Right lung (tissue), 5 donors: Measurements from ENCODE around the gene BICDL1. TPM values are rescaled to one million over a fixed set of nuclear protein-coding genes. Genes with fewer than 3 reads are reported as not detected.

Experiments used
- DNase-seq, 2 donors: peaks; one replicate each; pipeline ENCODE4 v3.0.0-alpha.2; 2013
- polyA plus RNA-seq, 5 donors: library from polyadenylated mRNA; unstranded; fragments of 120-200 nt; gene quantifications; one replicate each; pipeline versions ENCODE4 v1.2.1 to v1.2.3, GENCODE V29; 2013; ENCODE audit warnings: inconsistent platforms in 1 of 5, low replicate concordance in 1 of 5; ENCODE audit not compliant: insufficient read length in 5 of 5, insufficient read depth in 1 of 5

BICDL1 gene
- polyA plus RNA-seq, 5 donors: 1.6 to 4.0 (median 2.8) TPM

DNA sequence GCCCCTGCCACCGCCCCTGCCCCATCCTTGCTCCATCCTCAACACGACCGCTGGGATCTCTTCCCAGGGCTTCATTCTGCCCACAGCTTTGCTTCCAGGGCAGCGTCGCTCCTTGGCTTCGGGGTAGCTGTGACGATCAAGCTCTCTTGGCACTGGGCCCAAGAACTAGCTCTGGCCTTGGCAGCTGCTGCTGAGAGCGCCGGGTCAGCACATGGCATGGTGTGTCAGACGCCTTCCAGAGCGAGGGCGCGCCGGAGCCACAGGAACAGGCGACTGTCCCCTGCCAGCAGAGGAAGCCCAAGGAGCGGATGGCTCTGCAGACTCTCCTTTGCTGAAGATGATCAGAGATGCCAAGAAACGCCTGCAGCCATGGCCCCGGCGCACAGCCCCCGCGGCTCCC, 111.6 kb downstream of the BICDL1 start:
- DNase-seq: peak; percentile 43 to 48

DNA sequence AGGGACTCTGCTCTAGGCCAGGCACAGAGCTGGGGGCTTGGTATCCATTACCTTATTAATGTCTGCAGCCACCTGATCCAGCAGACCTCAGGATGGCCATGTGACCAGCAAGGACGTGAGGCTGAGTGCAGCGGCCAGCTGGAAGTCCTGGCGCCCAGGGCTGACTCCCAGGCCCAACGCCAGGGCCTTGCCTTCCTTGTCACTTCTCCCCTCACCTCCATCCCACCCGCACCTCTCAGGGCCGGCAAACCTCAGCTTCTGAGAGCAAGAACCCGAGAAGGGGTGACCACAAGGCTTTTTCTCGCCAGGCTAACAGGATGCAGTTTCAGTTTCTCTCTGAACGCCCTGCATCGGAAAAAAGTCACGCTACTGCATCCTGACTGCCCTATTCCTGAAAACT, 112.1 kb downstream of the BICDL1 start:
- no peak for DNase-seq

DNA sequence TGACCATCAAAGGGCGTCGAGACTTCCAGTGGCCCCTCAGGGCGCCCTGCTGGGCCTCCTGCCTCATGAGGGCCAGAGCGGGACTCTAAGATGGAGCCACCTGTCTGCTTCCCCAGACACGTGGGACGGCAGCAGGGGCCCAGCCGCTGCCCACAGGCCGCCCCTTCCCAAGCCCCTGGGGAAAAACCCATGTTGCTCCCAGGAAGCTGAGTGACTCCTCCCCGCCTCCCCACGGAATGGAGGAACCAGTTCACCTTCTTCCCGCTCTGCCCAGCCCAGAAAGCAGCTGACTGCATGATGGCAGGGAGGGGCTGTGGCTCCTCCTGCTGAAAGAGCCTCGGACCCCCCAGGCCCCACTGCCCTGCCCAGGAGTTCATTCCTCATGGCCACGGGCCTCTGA, 112.6 kb downstream of the BICDL1 start:
- DNase-seq: no peak

DNA sequence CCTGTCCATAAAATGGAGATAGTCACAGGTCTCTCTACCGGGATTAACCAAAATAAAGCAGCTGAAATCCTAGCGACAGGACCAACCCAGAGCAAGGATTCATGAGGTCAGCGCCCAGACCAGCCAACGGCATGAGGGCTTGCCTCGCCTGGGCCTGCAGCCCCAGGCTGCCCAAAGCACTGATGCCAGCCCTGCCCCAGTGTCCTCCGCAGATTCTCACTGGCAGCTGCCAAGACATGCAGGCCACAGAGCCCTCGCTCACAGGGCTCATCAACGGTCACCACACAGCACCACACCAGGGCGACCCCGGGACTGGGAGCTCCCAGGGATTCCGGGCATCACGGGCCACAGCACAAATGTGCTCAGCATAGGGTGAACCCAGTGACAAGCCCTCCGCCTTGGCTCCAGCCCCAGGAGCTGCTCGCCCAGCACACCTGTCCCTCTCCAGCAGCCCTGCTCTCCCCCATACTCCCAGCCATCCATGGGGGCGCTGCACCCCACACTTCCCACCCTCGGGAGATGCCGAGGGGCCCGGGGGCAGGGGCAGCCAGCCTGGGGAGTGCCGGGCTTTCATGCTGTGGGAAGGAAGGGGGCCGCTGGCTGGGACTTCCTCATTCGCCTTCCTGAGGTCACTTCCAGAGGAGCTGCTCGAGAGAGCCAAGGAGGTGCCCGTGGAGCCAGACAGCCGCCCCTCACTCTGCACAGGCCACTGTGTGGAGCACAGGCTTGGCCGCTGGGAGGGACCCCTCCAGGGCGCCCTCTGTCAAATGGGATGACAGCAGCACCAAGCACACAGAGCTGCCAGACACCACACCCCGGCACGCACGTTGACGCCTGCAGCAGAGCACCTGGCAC, 113.4 kb downstream of the BICDL1 start:
- no peak for DNase-seq

DNA sequence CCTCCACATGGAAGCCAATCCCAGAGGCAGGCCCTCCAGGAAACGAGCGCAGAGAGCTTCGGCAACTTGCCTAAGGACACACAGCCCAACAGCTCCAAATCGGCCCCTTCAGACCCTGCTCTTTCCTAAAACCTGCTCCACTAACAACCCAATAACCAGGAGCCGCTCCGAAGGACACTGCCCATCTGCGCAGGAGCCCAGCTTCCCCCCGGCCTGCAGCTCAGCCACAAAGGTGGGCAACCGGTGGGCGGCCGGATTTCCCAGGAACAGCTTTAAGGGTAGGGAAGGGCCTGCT, 114.0 kb downstream of the BICDL1 start:
- no peak for DNase-seq

DNA sequence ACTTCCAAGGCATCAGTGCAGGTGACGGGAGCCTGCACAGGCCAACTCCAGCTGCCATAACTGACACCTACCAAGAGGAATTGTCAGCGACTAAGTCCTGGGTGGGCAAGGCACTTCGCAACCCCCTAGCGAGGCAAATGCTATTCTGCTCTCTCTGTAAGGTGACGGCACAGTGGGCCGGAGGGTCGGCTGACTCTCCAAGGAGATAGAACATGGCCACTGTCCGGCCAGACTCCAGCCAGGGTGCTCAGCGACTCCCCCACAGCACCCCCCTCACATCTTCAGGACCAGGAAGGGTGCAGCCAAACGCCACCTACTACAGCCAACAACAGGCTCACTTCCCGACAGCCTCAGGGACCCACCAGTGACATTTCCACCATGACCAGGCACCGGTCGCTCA, 114.3 kb downstream of the BICDL1 start:
- no peak for DNase-seq

DNA sequence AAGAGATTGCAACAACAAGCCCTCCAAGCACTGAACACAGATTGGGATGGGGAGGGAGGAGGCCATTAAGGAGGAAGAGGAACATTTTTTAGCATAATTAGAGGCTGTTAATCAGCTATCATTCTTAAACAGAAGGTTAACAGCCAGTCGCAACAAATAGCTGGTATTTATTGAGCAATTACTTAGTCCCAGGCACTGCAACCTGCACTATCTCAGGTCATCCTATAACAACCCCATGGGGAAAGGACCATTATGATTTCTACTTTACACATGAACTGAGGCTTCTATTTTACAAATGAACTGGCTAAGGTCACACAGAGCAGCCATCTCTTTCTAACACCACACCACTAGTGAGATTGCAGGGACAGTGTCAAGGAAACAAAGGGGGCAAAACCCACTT, 117.1 kb downstream of the BICDL1 start:
- no peak for DNase-seq

DNA sequence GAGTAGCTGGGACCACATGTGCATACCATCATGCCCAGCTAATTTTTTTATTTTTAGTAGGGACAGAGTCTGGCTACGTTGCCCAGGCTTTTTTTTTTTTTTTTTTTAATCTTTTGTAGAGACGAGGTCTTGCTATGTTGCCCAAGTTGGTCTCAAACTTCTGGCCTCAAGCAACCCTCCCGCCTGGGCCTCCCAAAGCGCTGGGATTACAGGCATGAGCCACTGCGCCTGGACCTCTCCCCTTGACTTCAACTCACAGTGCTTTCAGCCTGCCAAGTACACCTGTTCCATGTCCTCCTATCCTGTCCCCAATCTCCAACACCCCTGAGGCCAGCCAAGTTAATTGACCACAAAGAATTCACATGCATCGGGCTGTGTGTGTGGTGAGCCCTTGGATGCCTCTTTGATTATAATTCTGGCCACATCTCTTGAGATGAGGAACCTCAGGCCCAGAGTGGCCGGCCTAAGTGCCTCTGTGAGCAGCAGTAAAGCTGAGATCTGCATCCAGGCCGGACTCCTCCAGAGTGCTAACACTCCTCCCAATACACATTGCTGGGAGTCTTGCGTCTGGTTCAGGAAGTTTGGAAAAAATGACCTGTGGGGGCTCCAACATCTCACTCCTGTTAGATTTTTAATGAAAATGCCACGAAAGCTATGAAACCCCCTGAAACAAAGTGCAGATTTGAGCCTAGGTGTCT, 120.7 kb downstream of the BICDL1 start:
- no peak for DNase-seq

DNA sequence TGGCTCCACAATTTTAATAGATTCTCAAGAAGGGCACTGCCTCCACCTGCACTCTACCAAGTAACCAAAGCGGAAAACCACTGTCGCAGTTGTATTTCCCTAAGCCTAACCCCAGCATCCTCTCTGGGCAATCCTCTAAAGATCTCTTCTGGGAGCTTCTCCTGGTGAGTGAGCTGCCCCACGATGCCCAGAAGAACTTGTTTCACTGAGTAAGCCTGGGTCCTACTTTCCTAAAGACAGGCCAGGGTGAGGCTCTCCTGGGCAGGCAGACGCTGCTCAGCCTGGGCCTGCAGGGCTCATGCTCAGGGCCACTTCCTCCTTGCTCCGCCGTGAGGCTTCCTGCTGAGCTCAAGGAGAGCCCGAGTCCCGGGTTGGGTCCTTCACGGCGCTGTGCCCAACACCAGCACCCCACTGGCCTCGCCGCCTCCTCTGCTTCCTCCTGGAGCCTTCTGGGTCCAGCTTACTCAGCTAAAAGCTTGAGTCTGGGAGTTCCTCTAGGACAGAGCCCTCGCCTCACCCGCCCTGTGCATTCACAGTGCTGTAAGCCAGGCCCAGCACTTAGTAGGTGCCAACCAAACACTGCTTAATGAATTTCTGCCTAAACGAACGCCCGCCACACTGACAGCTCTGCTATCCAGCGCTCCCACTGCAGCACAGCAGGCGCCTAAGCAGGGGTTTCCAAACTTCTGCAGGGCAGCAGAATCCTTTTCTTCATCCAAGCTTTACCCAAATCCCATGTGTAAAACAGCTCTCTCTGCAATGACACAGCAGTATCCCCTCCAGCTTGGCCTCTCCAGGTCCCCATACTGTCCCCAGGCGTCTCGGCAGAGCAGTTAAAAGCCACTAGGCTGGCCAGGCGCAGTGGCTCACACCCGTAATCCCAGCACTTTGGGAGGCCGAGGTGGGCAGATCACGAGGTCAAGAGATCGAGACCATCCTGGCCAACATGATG, 121.8 kb downstream of the BICDL1 start:
- DNase-seq: no peak

DNA sequence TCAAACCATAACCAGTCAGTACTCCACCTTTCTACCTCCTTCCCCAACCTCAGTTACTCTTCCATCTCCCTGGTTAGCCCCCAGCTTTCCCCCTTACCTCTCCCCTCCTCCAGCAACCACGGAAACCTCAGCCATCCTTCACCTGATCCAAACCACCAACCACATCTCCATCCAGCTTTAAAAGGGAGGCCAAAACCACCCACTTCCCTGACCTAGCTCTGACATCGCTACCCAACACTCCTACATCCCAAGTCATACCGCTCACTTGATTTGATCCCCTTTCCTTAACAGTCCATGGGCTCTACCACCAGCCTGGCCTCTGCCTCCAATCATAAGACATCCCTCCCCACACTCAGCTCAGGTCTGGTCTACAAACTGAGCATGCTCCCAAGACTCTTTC, 126.0 kb downstream of the BICDL1 start:
- no peak for DNase-seq

DNA sequence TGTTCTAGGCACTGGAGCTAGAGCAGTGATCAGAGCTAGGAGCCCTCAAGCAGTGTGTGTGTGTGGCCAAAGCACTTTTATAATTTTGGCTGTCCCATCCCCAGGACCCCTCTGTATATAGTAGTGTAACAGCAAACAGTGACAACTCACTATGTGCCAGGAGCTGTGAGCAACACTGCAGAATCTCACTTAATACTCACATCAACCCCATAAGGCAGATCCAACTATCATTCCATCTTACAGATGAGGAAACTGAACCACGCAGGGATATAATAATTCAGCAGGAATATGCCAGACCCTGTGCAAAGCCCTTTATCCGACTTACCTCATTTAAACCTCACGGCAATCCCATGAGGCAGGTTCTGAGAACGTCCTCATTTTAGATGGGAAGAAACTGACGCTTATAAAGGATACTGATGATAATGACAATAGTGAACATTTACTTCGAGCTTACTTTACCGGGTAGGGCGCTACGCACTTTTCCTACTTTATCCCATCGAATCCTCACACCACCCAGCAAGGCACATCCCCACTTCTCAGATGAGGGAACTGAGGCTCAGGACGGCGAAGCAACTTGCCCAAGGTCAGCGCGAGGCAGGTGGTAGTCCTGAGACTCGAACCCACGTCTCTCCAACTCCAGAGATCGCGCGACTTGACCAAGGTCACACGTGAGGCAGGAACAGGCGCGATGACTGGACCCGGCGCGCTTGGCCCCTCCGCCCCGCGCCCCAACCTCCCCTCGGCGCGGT, 126.8 kb downstream of the BICDL1 start:
- DNase-seq: no peak

DNA sequence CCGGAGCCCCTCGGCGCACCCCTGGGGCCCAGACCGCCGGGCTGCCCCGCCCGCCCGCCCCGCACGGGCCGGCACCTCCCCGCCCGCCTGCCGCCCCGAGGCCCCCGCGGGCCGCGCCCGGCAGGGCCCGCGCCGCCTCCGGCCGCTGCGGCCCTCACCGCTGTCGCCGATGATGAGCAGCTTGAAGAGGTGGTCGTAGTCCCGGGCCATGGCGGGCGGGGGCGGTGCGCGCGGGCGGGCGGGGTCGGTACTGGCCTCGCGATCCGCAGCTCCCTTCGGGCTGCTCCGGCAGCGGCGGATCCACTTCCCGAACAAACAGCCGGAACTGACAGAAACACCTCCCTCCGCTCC, 127.4 kb downstream of the BICDL1 start, which contains the start of gene RAB35:
RAB35 (minus strand) TSS at position 313 of the 351 bp plus-strand sequence; CDS start at position 210, 103 bp downstream.
- no peak for DNase-seq

DNA sequence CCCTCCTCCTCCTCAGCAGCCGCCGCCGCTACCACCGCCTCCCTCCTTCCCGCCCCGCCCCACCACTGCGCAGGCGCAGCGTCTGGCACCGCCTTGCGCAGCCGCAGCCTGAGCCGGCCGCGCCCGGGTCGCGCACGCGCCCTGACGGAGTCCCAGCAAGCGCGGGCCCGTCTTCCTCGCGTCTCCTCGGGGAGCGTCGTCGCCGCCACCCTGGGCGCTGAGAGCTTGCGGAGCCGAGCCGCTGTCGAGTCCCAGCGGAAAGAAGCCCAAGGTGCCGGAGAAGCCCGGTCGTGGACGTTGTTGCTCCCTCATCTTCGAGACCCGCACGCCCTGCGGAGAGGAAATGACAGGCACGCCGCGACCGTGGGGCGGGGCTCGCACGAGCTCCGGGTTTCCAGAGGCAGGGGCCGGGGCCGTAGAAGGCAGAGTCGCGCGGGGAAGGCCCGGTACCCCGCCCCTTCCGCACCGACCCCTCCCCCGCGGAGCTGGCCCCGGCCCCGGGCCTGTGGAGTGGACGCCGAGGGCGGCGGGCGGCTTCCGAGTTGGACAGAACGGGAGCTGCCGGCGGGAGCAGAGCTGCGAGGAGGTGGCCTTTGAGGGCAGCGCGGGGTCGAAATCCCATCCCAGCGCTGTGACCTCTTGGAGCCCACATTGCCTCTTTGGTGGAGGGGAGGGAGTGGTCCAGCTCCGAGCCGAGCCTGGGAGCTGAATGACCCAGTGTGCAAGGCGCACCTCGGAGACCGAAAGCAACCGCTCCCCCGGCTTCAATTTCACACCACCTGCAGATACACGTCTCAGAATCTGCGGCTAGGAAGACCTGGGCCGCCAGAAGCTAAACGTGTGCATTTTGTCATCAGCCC, 128.0 kb downstream of the BICDL1 start:
- peak; percentile 91 to 96 for DNase-seq

DNA sequence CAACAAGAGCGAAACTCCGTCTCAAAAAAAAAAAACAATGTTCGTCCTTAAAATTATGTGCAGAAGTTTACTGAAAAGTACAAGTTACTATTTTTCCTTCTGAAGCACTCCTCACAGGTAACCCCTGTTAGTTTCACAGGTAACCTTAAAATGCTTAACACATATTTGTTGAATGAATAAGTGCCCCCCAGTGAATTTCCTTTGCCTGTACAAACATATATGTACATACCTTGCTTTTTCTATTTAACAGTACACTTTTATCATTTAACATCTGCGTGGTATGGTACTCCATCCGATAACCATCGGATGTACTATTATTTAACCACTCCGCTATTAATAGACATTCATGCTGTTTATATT, 128.9 kb downstream of the BICDL1 start:
- no peak for DNase-seq

DNA sequence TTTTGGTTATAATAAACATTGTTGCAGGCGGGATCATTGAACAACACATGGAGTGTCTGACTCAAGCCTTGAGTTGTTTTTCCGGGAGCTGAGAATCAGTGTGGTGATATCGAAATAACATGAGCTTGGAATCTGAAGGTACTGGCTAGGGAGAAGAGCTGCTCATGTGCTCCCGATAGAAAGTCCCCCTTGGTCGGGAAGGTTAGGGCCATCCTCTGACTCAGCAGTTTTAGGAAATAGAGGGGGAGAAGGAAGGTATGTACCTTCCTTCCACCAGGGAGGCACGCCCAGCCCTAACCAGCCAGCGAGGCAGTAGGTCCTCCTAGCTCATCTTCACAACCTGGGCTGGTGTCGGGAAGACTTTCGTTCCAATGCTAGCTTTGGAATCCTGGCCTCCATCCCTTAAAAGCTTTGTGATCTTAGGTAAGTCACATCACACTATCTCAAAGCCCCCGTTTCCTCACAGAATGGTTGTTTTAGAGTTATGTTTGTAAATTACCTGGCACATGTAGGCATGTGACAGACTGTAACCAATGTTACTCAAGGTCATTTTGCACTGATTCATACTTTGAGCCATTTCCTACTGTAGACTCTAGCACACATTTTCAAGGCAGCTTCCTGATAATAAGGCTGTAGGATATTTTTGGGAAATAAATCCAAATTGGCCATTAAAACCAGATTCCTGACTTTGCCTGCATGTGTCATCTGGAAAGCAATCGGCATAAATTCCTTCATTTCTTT, 129.5 kb downstream of the BICDL1 start:
- DNase-seq: no peak

DNA sequence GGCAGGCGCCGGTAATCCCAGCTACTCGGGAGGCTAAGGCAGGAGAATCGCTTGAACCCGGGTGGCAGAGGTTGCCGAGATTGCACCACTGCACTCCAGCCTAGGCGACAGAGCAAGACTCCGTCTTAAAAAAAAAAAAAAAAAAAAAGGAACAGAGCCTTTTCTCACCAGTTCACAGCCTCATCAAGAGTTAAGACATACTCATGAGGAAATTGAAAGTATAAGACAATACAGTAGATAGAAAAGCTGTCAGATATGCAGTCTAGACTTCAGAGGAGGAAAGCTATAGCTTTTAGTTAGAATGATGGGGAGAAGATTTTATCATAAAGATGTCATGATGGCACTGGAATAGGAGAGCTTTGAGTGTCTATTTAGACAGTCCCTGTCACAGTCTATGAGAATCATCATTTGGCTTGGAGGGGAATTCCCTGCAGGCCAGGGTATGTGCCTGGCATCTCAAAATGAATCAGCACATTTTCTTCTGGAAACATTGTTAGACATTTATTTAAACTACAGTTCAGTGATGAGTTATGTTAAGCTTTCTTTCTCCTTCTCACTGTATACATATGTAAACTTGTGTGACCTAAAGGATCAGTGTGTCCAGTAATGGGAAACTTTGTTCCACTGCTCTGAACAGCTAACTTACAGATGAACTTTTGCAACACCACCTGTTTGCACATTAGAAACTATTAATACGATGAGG, 130.4 kb downstream of the BICDL1 start:
- no peak for DNase-seq

DNA sequence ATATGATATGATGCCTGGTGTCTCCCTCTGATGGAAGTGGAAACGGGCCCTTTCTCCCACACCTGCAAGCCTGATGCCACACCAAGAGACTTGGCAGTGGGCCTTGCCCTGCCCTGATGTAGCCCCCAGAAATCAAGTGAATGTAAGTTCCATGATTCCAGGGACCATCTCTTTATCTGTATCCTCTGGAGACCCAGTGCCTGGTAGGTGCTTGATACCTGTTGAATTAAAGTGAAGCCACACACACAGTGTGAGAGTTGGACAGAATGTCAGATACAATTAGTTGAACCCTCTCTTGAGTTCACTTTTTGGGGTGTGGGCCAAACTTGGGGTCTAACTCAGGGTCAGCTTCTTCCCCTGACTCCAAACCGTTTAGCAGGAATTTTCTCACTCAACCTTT, 132.3 kb downstream of the BICDL1 start:
- no peak for DNase-seq

DNA sequence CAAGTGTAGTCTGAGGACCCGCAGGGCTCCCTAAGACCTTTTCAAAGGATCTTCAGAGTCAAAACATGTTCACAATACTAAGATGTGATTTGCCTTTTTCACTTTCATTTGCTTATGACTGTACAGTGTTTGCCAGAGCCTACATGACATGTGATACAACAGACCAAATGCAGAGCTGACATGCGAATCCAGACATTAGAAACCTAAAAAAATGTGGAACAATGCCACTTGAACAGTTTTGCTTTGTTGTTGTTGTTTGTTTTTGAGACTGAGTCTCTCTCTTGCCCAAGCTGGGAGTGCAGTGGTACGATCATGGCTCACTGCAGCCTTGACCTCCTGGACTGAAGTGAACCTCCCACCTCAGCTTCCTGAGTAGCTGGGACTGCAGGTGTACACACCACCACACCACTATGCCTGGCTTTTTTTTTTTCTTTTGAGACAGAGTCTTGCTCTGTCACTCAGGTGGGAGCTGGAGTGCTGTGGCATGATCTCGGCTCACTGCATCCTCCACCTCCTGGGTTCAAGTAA, 132.8 kb downstream of the BICDL1 start:
- DNase-seq: no peak

DNA sequence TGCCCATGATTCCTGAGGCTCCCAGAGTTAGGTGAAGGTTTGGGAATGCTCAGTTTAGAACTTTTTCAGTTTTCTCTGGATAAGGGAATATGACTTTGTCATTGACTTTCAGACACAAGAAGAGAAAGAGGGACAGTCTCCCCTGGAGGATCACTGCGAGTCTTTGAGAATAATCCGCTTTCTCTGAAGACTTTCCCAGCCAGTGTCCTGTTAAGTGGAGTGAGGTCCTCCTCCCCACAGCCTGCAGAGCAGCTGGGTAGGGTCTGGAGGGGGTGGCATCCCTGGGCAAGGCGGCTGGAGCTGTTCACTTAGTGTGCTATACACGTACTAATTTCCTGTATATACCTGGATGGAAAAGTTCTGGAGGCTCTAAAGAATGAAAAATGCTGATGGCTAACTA, 136.0 kb downstream of the BICDL1 start:
- DNase-seq: no peak
